NCI-H2196 treated with DMSO at 0.1 percent for 48 hours (cell line): ENCODE results near the gene HMHB1.

Source experiments
- DNase-seq: peaks from one replicate; lab custom pipeline; 2025; ENCODE audit not compliant: unreplicated experiment; lab: John Stamatoyannopoulos, UW

The HMHB1 gene

DNA sequence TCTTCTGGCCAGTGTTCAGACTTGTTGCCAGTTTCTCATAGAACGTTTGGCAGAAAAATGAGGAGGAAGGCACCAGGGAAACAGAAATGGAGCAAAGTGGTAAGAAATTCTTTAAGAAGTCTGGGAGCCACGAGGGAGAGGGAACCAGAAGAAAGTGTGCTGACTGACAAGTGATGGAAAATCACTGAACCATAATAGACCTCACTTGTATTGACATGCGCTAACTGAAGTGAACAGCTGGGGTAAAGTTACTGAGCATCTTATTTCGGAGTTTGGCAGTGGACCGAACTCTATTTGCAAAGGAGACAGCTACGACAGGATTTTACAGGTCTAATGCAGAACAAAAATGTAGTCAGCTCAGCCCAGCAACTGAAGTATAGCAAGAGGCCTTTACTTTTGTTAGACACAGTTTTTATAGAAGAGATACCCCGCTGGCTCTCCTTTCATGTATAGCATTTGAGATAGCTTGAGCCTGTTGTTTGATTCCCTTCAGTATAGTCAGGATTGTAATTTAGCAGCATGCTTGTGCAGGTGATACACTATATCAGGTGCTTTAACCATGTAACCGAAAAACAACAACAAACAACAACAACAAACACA is 53.6 kb downstream of the HMHB1 start:
- no peak for DNase-seq
